GM19099 (cell line): ENCODE measurements around the gene SLC25A20.

ENCODE experiments used
- POLR2A ChIP-seq: IDR thresholded peaks from 3 replicates; pipeline ENCODE4 v1.6.1; 2011; ENCODE audit warnings: low read depth; ENCODE audit not compliant: insufficient read length; ENCODE audit errors: extremely low read depth

Gene SLC25A20

DNA sequence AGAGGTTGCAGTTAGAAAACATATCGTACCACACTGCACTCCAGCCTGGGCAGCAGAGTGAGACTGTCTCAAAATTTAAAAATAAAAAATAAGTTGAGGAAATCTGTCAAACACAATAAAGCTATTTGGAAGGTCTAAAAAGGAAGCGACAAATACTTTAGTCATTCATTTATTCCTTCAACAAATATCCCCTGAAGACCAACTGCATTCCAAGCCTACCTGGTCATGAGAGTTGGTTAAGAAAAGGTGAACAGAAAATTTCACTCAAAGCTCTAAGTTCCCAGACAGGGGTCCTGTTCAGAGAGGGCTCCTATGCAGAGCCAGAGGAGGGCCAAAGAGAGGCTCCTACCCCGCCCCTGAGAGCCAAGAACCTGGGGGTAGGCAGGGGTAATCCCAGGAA, 35.6 kb downstream of the SLC25A20 start:
- no peak for TF ChIP-seq POLR2A

DNA sequence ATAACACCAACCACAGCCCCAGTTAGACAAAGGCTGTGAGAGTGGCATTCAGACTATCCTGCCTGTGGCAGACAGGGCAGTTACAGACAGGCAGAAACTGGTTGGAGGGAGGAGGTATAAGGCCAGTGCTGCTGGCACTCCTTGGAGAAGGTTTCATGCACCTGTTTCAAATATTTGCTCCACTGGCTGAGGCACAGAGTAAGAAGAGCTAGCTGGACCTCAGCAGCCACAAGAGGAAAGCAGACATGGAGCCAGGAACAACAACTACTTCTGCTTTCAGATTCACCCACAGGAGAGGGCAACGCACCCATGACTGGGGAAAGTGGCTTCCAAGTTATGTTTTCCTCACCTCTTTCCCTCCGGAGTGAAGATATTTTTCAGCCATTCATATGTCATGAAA, 39.5 kb downstream of the SLC25A20 start:
- no peak for TF ChIP-seq POLR2A

DNA sequence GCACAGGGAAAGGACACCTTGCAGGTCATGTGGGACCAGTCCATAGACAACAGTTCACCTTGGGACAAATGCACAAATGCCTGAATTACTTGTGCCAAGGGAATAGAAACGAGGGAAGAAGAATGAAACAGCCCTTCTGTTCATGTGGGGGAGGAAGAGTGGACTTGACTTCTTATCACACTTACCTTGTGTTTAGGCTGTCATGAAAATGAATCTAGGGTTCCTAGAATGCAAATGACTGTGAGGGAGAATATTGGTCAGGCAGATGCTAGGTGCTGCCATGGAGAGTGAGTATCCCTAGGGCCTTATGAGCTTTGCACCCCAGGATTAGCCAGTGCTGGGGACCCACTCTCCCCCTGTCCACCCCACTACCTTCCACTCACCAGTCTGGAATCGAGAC, 40.0 kb downstream of the SLC25A20 start:
- TF ChIP-seq POLR2A, result no peak

DNA sequence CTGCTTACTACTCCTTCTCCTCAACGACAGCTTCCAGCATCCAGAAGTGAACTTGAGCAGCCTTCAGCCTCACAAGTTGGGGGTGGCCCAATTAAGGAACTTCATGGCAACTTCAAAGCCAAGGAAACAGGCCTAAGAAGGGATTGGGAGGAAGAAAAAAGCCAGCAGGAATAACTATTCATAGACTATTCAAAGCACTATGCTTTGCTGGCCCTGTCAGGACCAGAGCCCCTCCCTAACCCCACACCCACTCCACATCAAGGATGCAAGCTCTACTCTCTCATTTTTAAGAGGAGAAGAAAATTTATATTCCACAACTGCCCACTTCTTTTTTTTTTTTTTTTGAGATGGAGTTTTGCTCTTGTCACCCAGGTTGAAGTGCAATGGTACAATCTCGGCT, 41.0 kb downstream of the SLC25A20 start:
- TF ChIP-seq POLR2A, result no peak

DNA sequence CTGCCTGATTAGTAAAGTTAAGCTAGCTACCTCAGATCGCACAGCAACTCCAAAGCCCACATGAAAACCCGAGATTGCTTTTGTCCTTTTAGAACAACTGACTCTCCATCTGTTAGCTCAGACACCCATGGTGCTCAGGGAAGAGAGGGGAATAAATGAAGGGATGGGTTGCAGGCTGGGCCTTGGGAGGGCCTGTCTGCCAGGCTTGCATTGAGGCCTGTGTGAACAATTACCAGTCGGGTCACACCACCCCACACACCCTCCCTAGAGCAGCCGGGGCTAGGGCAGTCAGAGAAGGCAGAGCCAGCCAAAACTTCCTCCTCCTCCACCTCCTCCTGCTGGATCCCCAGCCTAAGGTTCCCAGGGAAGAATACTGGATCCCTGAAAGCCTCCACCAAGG, 42.2 kb downstream of the SLC25A20 start:
- TF ChIP-seq POLR2A, result no peak

DNA sequence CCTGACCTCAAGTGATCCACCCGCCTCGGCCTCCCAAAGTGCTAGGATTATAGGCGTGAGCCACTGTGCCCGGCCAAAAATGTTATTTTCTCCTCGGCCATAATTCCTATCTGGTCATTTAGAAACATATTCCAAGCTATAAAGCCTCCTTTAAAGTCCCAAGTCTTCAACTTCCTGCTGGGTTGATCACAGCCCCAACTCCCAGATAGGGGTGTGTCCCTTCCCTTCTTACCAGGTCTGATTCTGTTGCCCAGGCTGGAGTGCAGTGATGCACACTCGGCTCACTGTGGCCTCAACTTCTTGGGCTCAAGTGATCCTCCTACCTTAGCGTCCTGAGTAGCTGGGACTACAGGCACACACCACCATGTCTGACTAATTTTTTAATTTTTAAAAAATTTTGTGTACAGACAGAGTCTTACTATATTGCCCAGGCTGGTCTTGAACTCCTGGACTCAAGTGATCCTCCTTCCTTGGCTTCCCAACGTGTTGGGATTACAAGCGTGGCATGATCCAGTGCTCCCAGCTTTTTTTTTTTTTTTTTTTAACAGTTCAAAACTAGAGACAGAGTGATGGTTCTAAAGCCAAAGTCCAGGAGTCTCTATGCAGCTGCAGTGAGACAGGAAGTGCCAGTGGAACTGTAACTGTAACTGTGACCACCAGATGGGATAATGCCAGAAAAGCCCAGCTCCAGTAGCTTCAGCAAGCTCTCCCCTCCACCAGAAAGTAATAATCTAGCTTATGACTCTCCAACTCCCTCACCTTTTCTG, 42.8 kb downstream of the SLC25A20 start:
- TF ChIP-seq POLR2A, result no peak

DNA sequence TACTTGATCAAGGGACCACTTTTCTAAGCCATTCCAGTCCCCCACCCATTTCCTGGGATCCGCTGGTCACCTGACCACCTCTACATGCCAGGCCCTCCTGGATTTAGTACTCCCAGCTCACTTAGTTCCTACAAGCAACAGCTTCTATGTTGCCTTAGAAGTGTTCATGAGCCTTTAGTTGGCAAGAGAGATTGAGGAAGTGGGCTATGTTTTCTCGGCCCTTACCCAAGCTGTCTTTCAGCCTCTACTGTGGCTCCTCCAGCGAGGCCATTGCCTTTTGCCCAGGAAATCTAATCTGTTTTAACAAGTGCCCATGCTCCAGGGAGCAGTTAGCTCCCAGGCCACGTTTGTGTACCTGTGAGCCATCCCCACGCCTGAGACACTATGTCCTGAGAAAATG, 46.5 kb downstream of the SLC25A20 start:
- TF ChIP-seq POLR2A, result no peak

DNA sequence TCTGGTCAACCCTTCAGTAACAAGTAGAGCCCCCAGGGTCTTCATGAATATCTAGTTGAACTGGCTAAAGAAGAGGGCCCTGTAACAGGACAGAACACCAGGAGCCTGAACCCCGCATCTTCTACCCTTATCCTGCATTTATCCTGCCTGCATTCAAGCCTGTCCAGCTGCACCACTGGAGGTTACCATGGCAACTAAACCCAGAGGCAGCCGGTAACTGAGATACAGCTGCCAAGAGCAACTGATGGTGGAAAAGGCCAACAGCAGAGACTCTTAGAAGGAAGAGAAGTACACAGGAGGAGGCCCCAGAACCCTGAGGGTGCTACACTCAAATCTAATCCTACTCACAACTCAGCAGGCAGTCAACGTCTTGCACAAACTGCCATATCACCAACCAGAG, 47.3 kb downstream of the SLC25A20 start:
- no peak for TF ChIP-seq POLR2A

DNA sequence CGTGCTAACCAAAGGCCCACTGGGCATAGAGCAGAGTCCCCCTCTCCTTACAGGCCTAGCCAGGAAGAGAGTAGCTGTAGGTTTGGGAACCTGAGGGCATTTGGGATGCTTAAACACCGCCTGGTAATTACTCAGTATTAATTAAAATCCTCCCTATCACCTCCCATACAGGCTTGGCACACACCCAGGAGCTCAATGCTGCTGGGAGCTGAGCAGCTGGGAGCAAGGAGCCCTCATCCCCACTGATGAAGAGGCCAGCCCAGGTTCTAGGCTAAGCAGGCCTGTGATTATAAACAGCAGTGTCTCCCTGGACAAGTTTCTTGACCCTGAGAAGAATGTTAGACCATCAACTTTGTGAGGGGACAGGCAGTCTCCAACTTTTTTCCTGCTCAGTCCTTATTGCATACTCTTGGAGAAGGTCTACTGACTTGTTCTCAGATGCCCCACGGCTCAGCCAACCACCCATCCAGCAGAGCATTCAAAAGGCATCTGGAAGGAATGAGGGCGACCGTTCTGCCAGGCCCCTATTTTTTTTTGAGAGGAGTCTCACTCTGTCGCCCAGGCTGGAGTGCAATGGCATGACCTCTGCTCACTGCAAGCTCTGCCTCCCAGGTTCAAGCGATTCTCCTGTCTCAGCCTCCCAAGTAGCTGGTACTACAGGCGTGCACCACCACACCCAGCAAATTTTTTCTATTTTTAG, 49.7 kb downstream of the SLC25A20 start:
- no peak for TF ChIP-seq POLR2A

DNA sequence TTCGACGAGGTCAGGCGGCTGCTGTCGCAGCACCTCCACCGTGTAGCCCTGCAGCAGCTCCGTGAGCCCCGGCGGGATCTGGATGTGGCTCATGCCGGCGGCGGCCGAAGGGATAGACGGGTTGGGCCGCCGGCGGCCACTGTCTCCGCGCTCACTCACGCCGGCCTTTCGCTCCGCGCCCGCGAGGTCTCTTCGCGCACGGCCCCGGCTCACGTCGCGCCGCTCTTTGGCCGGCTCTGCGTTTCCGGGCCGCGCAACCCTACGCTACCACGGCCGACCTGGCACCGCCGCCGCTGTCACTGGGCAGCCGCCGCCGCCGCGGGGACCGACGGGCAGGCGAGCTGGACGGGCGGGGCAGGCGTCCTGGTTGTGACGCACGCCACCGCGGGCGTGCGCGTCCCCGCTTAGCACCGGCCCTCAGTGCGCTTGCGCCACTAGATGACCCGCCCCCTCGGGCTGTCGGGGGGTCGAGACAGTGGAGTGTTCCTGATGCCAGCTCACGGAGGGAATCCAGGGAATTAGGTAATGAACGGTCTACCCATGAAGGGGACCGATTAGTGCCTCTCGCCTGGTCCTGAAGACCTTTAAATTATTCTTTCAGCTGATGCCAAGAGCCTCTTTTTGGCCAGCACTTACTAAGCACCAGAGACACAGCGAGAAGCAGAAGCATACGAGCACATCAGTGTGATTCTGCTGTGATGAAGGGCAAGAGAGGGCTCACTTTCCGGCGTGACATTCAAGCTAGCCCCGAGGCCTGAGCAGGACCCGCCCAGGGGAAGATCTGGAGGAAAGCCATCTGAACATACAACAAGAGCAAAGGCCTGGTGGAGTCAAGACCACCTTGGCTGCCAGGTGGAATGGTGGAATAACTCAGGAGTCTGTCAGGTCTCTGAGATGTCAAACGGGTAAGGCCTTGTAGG, 50.9 kb downstream of the SLC25A20 start, which contains the start of gene PRKAR2A:
TSS of gene PRKAR2A (minus strand) at position 371 of the 920 bp plus-strand sequence. CDS start at position 93, 278 bp downstream.
- peak; percentile 86 for TF ChIP-seq POLR2A

DNA sequence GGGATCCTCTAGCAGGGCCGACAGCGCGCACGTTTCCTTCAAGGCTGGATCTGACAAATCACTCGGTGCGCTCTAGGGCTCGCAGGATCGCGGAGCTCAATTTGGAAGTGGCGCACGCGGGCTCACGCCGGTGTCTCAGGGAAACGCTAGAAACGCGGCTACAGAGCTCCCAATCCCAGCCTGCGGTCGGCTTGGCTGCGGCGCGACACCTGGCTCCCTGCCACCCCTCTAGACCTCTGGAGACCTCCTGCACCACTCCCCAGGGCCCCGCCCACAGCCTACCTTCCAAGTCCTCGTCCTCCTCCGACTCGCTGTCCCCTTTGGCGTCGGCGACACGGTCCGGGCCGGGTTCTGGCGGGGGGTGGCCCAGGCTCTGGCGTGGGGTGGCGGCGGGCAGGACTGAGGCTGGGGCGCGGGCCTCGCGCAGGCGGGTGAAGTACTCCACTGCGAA, 51.6 kb downstream of the SLC25A20 start:
- no peak for TF ChIP-seq POLR2A

DNA sequence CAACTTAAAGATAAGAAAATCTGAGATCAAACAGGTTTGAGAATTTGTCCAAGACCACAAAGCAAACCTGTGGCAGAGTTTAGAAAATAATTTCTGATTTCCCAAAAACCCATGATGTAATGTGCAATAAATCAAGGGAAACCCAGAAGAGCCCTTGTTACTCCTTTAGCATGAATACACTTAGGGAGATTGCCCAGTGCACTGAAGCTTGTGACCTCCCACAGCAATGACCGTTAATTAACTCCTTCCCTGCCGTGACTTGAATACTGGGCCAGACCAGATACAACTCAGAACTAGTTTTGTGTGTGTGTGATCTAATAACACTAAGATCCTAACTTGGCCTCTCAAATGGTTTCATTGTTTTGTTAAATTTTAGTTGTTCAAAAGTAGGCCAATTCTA, 53.5 kb downstream of the SLC25A20 start:
- no peak for TF ChIP-seq POLR2A

DNA sequence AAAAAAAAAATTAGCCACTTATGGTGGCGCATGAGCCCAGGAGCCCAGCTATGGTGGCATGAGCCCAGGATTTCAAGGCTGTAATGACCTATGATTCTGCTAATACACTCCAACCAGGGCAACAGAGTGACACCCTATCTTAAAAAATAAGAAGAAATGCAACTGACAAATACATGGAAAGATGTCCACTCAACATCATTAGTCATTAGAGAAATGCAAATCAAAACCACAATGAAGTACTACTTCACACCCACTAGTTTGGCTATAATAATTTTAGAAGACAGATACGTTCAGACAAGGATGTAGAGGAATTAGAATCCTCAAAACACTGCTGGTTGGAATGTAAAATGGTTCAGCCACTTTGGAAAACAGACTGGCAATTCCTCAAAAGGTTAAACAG, 61.5 kb downstream of the SLC25A20 start:
- TF ChIP-seq POLR2A, result no peak

DNA sequence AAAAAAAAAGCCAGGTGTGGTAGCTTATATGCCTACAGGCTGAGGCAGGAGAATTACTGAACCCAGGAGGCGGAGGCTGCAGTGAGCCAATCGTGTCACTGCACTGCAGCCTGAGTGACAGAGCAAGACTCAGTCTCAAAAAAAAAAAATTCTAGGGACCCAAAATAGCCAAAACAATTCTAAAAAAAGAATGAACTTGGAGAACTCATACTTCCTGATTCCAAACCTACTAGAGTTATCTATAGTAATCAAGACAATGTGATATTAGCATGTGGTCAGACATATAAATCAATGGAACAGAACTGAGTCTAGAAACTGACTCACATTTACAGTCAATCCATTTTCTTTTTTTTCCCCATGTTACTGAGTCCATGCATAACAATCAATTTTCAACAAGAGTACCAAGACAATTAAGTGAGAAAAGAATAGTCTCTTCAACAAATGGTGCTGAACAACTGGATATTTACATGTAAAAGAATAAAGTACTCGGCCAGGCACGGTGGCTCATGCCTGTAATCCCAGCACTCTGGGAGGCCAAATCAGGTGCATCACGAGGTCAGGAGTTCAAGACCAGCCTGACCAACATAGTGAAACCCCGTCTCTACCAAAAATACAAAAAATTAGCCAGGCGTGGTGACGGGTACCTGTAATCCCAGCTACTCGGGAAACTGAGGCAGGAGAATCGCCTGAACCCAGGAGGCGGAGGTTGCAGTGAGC, 62.9 kb downstream of the SLC25A20 start:
- no peak for TF ChIP-seq POLR2A
